Measurements from ENCODE around the gene CEND1.

The CEND1 gene

GRCh38 chr11:794766-795633 is 5.1 kb upstream of the CEND1 start:
- no peak for DNase-seq (ENCODE audit: low read depth)

GRCh38 chr11:794013-794765 is 4.3 kb upstream of the CEND1 start:
- DNase-seq (ENCODE audit: low read depth), result no peak

GRCh38 chr11:793556-793955 is 3.7 kb upstream of the CEND1 start:
- no peak for DNase-seq (ENCODE audit: low read depth)

GRCh38 chr11:792873-793272 is 3.0 kb upstream of the CEND1 start:
- DNase-seq (ENCODE audit: low read depth), result no peak

GRCh38 chr11:792535-792821 is 2.6 kb upstream of the CEND1 start:
- DNase-seq (ENCODE audit: low read depth), result no peak

- DNase-seq (ENCODE audit: low read depth), result no peak
Measured at GRCh38 chr11:791658-792534, 2.0 kb upstream of the CEND1 start.

GRCh38 chr11:790721-791564 is 1.1 kb upstream of the CEND1 start:
- no peak for DNase-seq (ENCODE audit: low read depth)

- DNase-seq (ENCODE audit: low read depth), result no peak
Measured at GRCh38 chr11:788953-789940, 643 bp downstream of the CEND1 start.

GRCh38 chr11:788009-788640 is 1.8 kb downstream of the CEND1 start:
- no peak for DNase-seq (ENCODE audit: low read depth)

- no peak for DNase-seq (ENCODE audit: low read depth)
Measured at GRCh38 chr11:787084-787675, 2.7 kb downstream of the CEND1 start.

- no peak for DNase-seq (ENCODE audit: low read depth)
Measured at GRCh38 chr11:786235-787083, 3.4 kb downstream of the CEND1 start.

- DNase-seq (ENCODE audit: low read depth), result no peak
Measured at GRCh38 chr11:783581-784015, 6.3 kb downstream of the CEND1 start.

GRCh38 chr11:782264-783174 is 7.4 kb downstream of the CEND1 start:
- no peak for DNase-seq (ENCODE audit: low read depth)

- no peak for DNase-seq (ENCODE audit: low read depth)
Measured at GRCh38 chr11:779955-780532, 9.8 kb downstream of the CEND1 start.

GRCh38 chr11:778976-779954 is 10.6 kb downstream of the CEND1 start:
- no peak for DNase-seq (ENCODE audit: low read depth)

Data from stimulated activated CD8-positive, alpha-beta memory T cell treated with anti-CD3 and anti-CD28 coated beads, Interleukin-12 subunit alpha, Interleukin-12 subunit beta, amount 100 ng/mL, for 1 hour (primary cell).